ENCODE results near the gene ETFDH. TPM values are rescaled to one million over a fixed set of nuclear protein-coding genes. Genes with fewer than 3 reads are reported as not detected.
A peak's percentile ranks its signal among the peaks of the same experiment; 100 is the strongest.

ETFDH gene
- total and polyA plus RNA-seq, 7 donors, result 60.4 to 154 (median 91.0) TPM

- no peaks in the 10 kb centered on the region for H3K27me3 ChIP-seq (ENCODE audit: insufficient read depth in 3 of 3, low read length in 2 of 3)
- TF ChIP-seq CTCF (IDR thresholded peaks at IDR 0.05), result no peak
- no peak for ATAC-seq
- no peaks in the 10 kb centered on the region for H3K36me3 ChIP-seq (ENCODE audit: insufficient read depth in 1 of 2, low read depth in 1 of 2)
- intact Hi-C loops (cut with DNase I), result no loop called here
- H3K27ac ChIP-seq, result no peak overlapping the region
- DNase-seq, result no peak
- H3K4me1 ChIP-seq, result peaks cover 9% of the 10 kb centered on the region
- H3K4me3 ChIP-seq, result no peak overlapping the region
- H3K9me3 ChIP-seq, result no peaks in the 10 kb centered on the region
- 90 to 96% (median 95%) methylated on average over 2 of the region's 2 CpGs for WGBS, 3 donors
Measured at GRCh38 chr4:158666892-158667291, 5.2 kb upstream of the ETFDH start.

- H3K4me3 ChIP-seq, result no peak overlapping the region
- intact Hi-C loops (cut with DNase I), result no loop called here
- H3K36me3 ChIP-seq (ENCODE audit: insufficient read depth in 1 of 2, low read depth in 1 of 2), result no peaks in the 10 kb centered on the region
- 83 to 85% (median 84%) methylated on average over 3 of the region's 3 CpGs for WGBS, 3 donors
- H3K9me3 ChIP-seq, result no peaks in the 10 kb centered on the region
- H3K27me3 ChIP-seq (ENCODE audit: insufficient read depth in 3 of 3, low read length in 2 of 3), result no peaks in the 10 kb centered on the region
- no peak overlapping the region for H3K27ac ChIP-seq
- DNase-seq, result no peak
- peak; percentile 31 for TF ChIP-seq CTCF (IDR thresholded peaks at IDR 0.05)
- no peak for ATAC-seq
- H3K4me1 ChIP-seq, result peaks cover 10% of the 10 kb centered on the region
Measured at GRCh38 chr4:158667651-158668198, 4.4 kb upstream of the ETFDH start.

GRCh38 chr4:158669310-158669709 lies 2.8 kb upstream of the ETFDH start:
- H3K36me3 ChIP-seq (ENCODE audit: insufficient read depth in 1 of 2, low read depth in 1 of 2), result no peaks in the 10 kb centered on the region
- no peak overlapping the region for H3K4me3 ChIP-seq
- no peak for TF ChIP-seq CTCF (IDR thresholded peaks at IDR 0.05)
- peaks cover 22% of the 10 kb centered on the region for H3K4me1 ChIP-seq
- H3K9me3 ChIP-seq, result no peaks in the 10 kb centered on the region
- H3K27ac ChIP-seq, result no peak overlapping the region
- ATAC-seq, result no peak
- DNase-seq, result no peak
- intact Hi-C loops (cut with DNase I), result no loop called here
- WGBS, 3 donors, result 73 to 80% (median 77%) methylated on average over 7 of the region's 7 CpGs
- H3K27me3 ChIP-seq (ENCODE audit: insufficient read depth in 3 of 3, low read length in 2 of 3), result no peaks in the 10 kb centered on the region

GRCh38 chr4:158670975-158671664 lies 976 bp upstream of the ETFDH start:
- no peaks in the 10 kb centered on the region for H3K27me3 ChIP-seq (ENCODE audit: insufficient read depth in 3 of 3, low read length in 2 of 3)
- H3K4me3 ChIP-seq, result peak overlapping the region; percentile 81
- peaks cover 0 to 9% of the 10 kb centered on the region in 2 donors for H3K36me3 ChIP-seq (ENCODE audit: insufficient read depth in 1 of 2, low read depth in 1 of 2)
- H3K4me1 ChIP-seq, result peaks cover 34% of the 10 kb centered on the region
- TF ChIP-seq CTCF (IDR thresholded peaks at IDR 0.05), result no peak
- peak; percentile 57 to 71 for DNase-seq
- peak in 3 of 4 donors; percentile 22 to 29 (median 23) for ATAC-seq
- intact Hi-C loops (cut with DNase I), result no loop called here
- peak overlapping the region; percentile 95 for H3K27ac ChIP-seq
- WGBS, 3 donors, result 0 to 1% (median 0%) methylated on average over 35 of the region's 35 CpGs
- no peaks in the 10 kb centered on the region for H3K9me3 ChIP-seq

- Histone ChIP-seq H3K4me3 (peak within 1 kb of the TSS; percentile 81), H3K27ac (peak within 1 kb of the TSS; percentile 95), H3K9me3 (no peaks in the 10 kb centered on the region), H3K27me3 (ENCODE audit: insufficient read depth in 3 of 3, low read length in 2 of 3) (no peaks in the 10 kb centered on the region), H3K4me1 (peaks cover 34% of the 10 kb centered on the region), H3K36me3 (ENCODE audit: insufficient read depth in 1 of 2, low read depth in 1 of 2) (peaks cover 0 to 9% of the 10 kb centered on the region in 2 donors)
- TF ChIP-seq CTCF (IDR thresholded peaks at IDR 0.05), result no peak
- ATAC-seq, result no peak
- DNase-seq, result no peak
- WGBS, 3 donors, result 0 to 1% (median 0%) methylated on average over 16 to 20 of the region's 20 CpGs
- intact Hi-C loops (cut with DNase I), result no loop called here
Measured at GRCh38 chr4:158671665-158671914, 506 bp upstream of the ETFDH start, which contains the start of gene C4orf46. TSS of gene C4orf46 (minus strand) at chr4:158671887. CDS start at chr4:158671801, 86 bp downstream.
